HepG2 (cell line): ENCODE data around the gene TNFRSF6B. TPM values are rescaled to one million over a fixed set of nuclear protein-coding genes. Genes with fewer than 3 reads are reported as not detected.

ENCODE experiments used
- ASH2L ChIP-seq: fragments of 300-600, 200-600 bp; sonication (generic); IDR thresholded peaks from 2 replicates; pipeline ENCODE4 v1.7.0; 2017; ENCODE audit warnings: low read depth, mild to moderate bottlenecking, moderate library complexity, mixed read lengths, low read length; ENCODE audit not compliant: insufficient read length
- CEBPB ChIP-seq: IDR thresholded peaks from 2 replicates; pipeline ENCODE4 v1.6.1; 2011; ENCODE audit warnings: low read depth, low read length, improper control_type of control experiment, borderline replicate concordance
- CENPX ChIP-seq: sonication (generic); formaldehyde crosslinking; IDR thresholded peaks from 2 replicates; pipeline ENCODE4 v1.9.0; 2021; ENCODE audit warnings: mild to moderate bottlenecking, missing genetic modification reagents, moderate library complexity
- CHCHD3 ChIP-seq: sonication (generic); formaldehyde crosslinking; IDR thresholded peaks from 2 replicates; pipeline ENCODE4 v1.8.0; 2022; ENCODE audit warnings: mild to moderate bottlenecking, missing genetic modification reagents, moderate library complexity
- DBP ChIP-seq: sonication (generic); formaldehyde crosslinking; IDR thresholded peaks from 2 replicates; pipeline ENCODE4 v1.4.0; 2020; ENCODE audit warnings: missing genetic modification reagents; ENCODE audit errors: not compliant biosample characterization
- GATAD1 ChIP-seq: IDR thresholded peaks from 2 replicates; pipeline ENCODE4 v1.6.1; 2016; ENCODE audit warnings: missing genetic modification reagents, missing compliant biosample characterization
- HNRNPL ChIP-seq: fragments of 200-400 bp; formaldehyde crosslinking; IDR thresholded peaks from 2 replicates; pipeline ENCODE4 v1.6.1; 2017; ENCODE audit warnings: mild to moderate bottlenecking, low read depth, low read length
- HOXD1 ChIP-seq: sonication (generic); formaldehyde crosslinking; IDR thresholded peaks from 2 replicates; pipeline ENCODE4 v1.5.0; 2020; ENCODE audit warnings: missing genetic modification reagents
- IRX3 ChIP-seq: sonication (generic); formaldehyde crosslinking; IDR thresholded peaks from 2 replicates; pipeline ENCODE4 v1.8.1; 2023; ENCODE audit warnings: mild to moderate bottlenecking, low read depth, missing genetic modification reagents, borderline replicate concordance
- KDM2A ChIP-seq: sonication (generic); formaldehyde crosslinking; IDR thresholded peaks from 2 replicates; pipeline ENCODE4 v1.4.0; 2020; ENCODE audit warnings: low read depth, missing genetic modification reagents, borderline replicate concordance
- MED1 ChIP-seq: sonication (generic); formaldehyde crosslinking; IDR thresholded peaks from 2 replicates; pipeline ENCODE4 v1.4.0; 2020; ENCODE audit warnings: missing genetic modification reagents
- MEIS1 ChIP-seq: sonication (generic); formaldehyde crosslinking; IDR thresholded peaks from 2 replicates; pipeline ENCODE4 v1.9.0; 2021; ENCODE audit warnings: mild to moderate bottlenecking, missing genetic modification reagents, moderate library complexity, borderline replicate concordance
- NFYB ChIP-seq: sonication (generic); formaldehyde crosslinking; IDR thresholded peaks from 2 replicates; pipeline ENCODE4 v1.4.0; 2020; ENCODE audit warnings: missing genetic modification reagents
- NR2C2 ChIP-seq: sonication (generic); formaldehyde crosslinking; IDR thresholded peaks from 2 replicates; pipeline ENCODE4 v1.4.0; 2020; ENCODE audit warnings: missing genetic modification reagents, mild to moderate bottlenecking, moderate library complexity, borderline replicate concordance
- NRL ChIP-seq: sonication (generic); formaldehyde crosslinking; IDR thresholded peaks from 2 replicates; pipeline ENCODE4 v1.5.0; 2020; ENCODE audit warnings: missing genetic modification reagents, mild to moderate bottlenecking, moderate library complexity, borderline replicate concordance
- PBX2 ChIP-seq: IDR thresholded peaks from 2 replicates; pipeline ENCODE4 v1.6.1; 2016; ENCODE audit warnings: control low read depth
- RCOR2 ChIP-seq: IDR thresholded peaks from 2 replicates; pipeline ENCODE4 v1.6.1; 2016; ENCODE audit warnings: missing biosample characterization, missing genetic modification reagents
- SIN3B ChIP-seq: fragments of 150-350 bp; IDR thresholded peaks from 2 replicates; pipeline ENCODE4 v1.6.1; 2014; ENCODE audit warnings: low read length
- TIGD3 ChIP-seq: sonication (generic); formaldehyde crosslinking; IDR thresholded peaks from 2 replicates; pipeline ENCODE4 v1.5.1; 2020; ENCODE audit warnings: mild to moderate bottlenecking, missing genetic modification reagents, borderline replicate concordance
- ZBTB44 ChIP-seq: sonication (generic); formaldehyde crosslinking; IDR thresholded peaks from 2 replicates; pipeline ENCODE4 v1.4.0; 2020; ENCODE audit warnings: missing genetic modification reagents
- ZEB1 ChIP-seq: IDR thresholded peaks from 2 replicates; pipeline ENCODE4 v1.6.1; 2012; ENCODE audit warnings: mild to moderate bottlenecking, low read depth, inconsistent platforms; ENCODE audit not compliant: insufficient replicate concordance
- ZFP90 ChIP-seq: sonication (generic); formaldehyde crosslinking; IDR thresholded peaks from 2 replicates; pipeline ENCODE4 v1.8.0; 2022; ENCODE audit warnings: missing genetic modification reagents, mild to moderate bottlenecking, inconsistent platforms, borderline replicate concordance
- ZNF33B ChIP-seq: sonication (generic); formaldehyde crosslinking; IDR thresholded peaks from 2 replicates; pipeline ENCODE4 v1.5.1; 2020; ENCODE audit warnings: mild to moderate bottlenecking, missing genetic modification reagents
- ZNF354B ChIP-seq: sonication (generic); formaldehyde crosslinking; IDR thresholded peaks from 2 replicates; pipeline ENCODE4 v1.8.0; 2022; ENCODE audit warnings: mild to moderate bottlenecking, missing genetic modification reagents
- ZNF891 ChIP-seq: sonication (generic); formaldehyde crosslinking; IDR thresholded peaks from 2 replicates; pipeline ENCODE4 v1.5.0; 2020; ENCODE audit warnings: mild to moderate bottlenecking, missing genetic modification reagents
- polyA plus RNA-seq, 8 experiments: library from polyadenylated mRNA; depleted of rRNA in 3 of 8; stranded (reverse) in 7 of 8; unstranded in 1 of 8; fragments of >200 nt; fragmentation: Illumina TruSeq in 4 of 8; extraction: Trizol in 4 of 8; gene quantifications; 2 replicates each; pipeline versions ENCODE4 v1.2.1 to v1.2.3, GENCODE V29; 2011 to 2016; ENCODE audit warnings: low read depth in 4 of 8, missing spikeins in 1 of 8, mixed read lengths in 1 of 8; ENCODE audit not compliant: insufficient read depth in 1 of 8
- total RNA-seq, 5 experiments: library from RNA; depleted of rRNA; stranded (reverse); fragments of >200 nt; fragmentation: Illumina TruSeq; extraction: Trizol; gene quantifications; 2 replicates each; pipeline ENCODE4 v1.2.3, GENCODE V29; 2016; ENCODE audit warnings: low read depth in 1 of 5

TNFRSF6B gene
- total and polyA plus RNA-seq, 2 of the 13 experiments (the other 11 are each of a cell fraction or from before 2014, with no cell fraction given) = 0.24 TPM; not detected in 1

- TF ChIP-seq TIGD3 (CRISPR knock-in tag) = peak; percentile 81
- no peak for TF ChIP-seq SIN3B
- peak; percentile 84 for TF ChIP-seq ZFP90 (CRISPR knock-in tag)
- TF ChIP-seq ZEB1 = peak; percentile 13
- peak; percentile 89 for TF ChIP-seq NR2C2 (CRISPR knock-in tag)
- TF ChIP-seq NRL = peak; percentile 95; the same call in 1 of the 2 replicates
- peak; percentile 98 for TF ChIP-seq HNRNPL
- no peak for TF ChIP-seq CENPX
- TF ChIP-seq GATAD1 = peak; percentile 61
- TF ChIP-seq ZNF354B (CRISPR knock-in tag) = 0 out of 2 replicates have a peak, but pooled peaks have one; percentile 93
- peak; percentile 66; the same call in 1 of the 2 replicates for TF ChIP-seq CHCHD3
- TF ChIP-seq MED1 (CRISPR knock-in tag) = peak; percentile 86
- TF ChIP-seq RCOR2 (CRISPR knock-in tag) = no peak
- TF ChIP-seq ZNF33B = peak; percentile 98
- peak; percentile 76; the same call in 1 of the 2 replicates for TF ChIP-seq HOXD1 (CRISPR knock-in tag)
- TF ChIP-seq ASH2L = peak; percentile 56
- TF ChIP-seq DBP (CRISPR knock-in tag) = peak; percentile 85
- peak; percentile 42 for TF ChIP-seq KDM2A (CRISPR knock-in tag)
- peak; percentile 48 for TF ChIP-seq NFYB (CRISPR knock-in tag)
- TF ChIP-seq ZNF891 (CRISPR knock-in tag) = peak; percentile 84
- no peak for TF ChIP-seq IRX3 (CRISPR knock-in tag)
- no peak; the same call in 1 of the 2 replicates for TF ChIP-seq ZBTB44
- no peak for TF ChIP-seq CEBPB
- TF ChIP-seq MEIS1 = peak; percentile 74
- 0 out of 2 replicates have a peak, but pooled peaks have one; percentile 20 for TF ChIP-seq PBX2
These were observed 41.7 kb downstream of the TNFRSF6B start (continued) for GRCh38 chr20:63737945-63738686.
